Measurements from ENCODE around the gene KBTBD4. TPM values are rescaled to one million over a fixed set of nuclear protein-coding genes. Genes with fewer than 3 reads are reported as not detected.

Gene KBTBD4
- total RNA-seq: 31.8 TPM

GRCh38 chr11:47578524-47579494 is at the start of gene KBTBD4, which contains the start of gene NDUFS3:
KBTBD4 (minus strand) TSS chr11:47578970; CDS start chr11:47578951, 19 bp downstream.
NDUFS3 (plus strand) TSS chr11:47579074; CDS start chr11:47579092, 18 bp downstream.

GRCh38 chr11:47593934-47594855 is 15.4 kb upstream of the KBTBD4 start, which contains the start of gene C1QTNF4:
C1QTNF4 (minus strand) TSS chr11:47594411; CDS start chr11:47590810, 3,601 bp downstream.

GRCh38 chr11:47586098-47586855 is 7.5 kb upstream of the KBTBD4 start, which contains the start of gene FAM180B:
FAM180B (plus strand) TSS chr11:47586678; CDS start chr11:47586769, 91 bp downstream.

GRCh38 chr11:47565340-47566148 is 13.2 kb downstream of the KBTBD4 start, which contains the start of gene PTPMT1:
PTPMT1 (plus strand) TSS chr11:47565599; CDS start chr11:47565623, 24 bp downstream.

GRCh38 chr11:47552566-47553405 is 26.0 kb downstream of the KBTBD4 start, which contains the start of gene CELF1:
CELF1 (minus strand) TSS chr11:47553132; CDS start chr11:47499523, 53,609 bp downstream.

Other genes with a start within 250 kb of the KBTBD4 start
- gene MYBPC3, start 226.3 kb downstream of the KBTBD4 start, total RNA-seq: 0.11 TPM
- gene SPI1, start 200.4 kb downstream of the KBTBD4 start, total RNA-seq: 5.4 TPM
- gene SLC39A13, start 170.4 kb downstream of the KBTBD4 start, total RNA-seq: 52.1 TPM
- gene PSMC3, start 152.5 kb downstream of the KBTBD4 start, total RNA-seq: 116 TPM
- 8.1 TPM for gene RAPSN, start 129.8 kb downstream of the KBTBD4 start, total RNA-seq
- gene CELF1, start 25.8 kb downstream of the KBTBD4 start, total RNA-seq: 227 TPM
- gene PTPMT1, start 13.4 kb downstream of the KBTBD4 start, total RNA-seq: 87.0 TPM
- 62.6 TPM for gene NDUFS3, start 104 bp upstream of the KBTBD4 start, total RNA-seq
- 1.2 TPM for gene FAM180B, start 7.7 kb upstream of the KBTBD4 start, total RNA-seq
- gene C1QTNF4, start 15.4 kb upstream of the KBTBD4 start, total RNA-seq: 18.5 TPM
- gene MTCH2, start 63.6 kb upstream of the KBTBD4 start, total RNA-seq: 48.7 TPM
- 4.2 TPM for gene AGBL2, start 136.4 kb upstream of the KBTBD4 start, total RNA-seq
- gene FNBP4, start 188.4 kb upstream of the KBTBD4 start, total RNA-seq: 211 TPM

Measured in camera-type eye (tissue), 1 donor.